Measurements from ENCODE around the gene XXYLT1. TPM values are rescaled to one million over a fixed set of nuclear protein-coding genes. Genes with fewer than 3 reads are reported as not detected.

Gene XXYLT1
- total and polyA plus RNA-seq, 2 of the 8 experiments (the other 6 are each of a cell fraction or from before 2014, with no cell fraction given), result 18.9 to 23.8 TPM

DNA sequence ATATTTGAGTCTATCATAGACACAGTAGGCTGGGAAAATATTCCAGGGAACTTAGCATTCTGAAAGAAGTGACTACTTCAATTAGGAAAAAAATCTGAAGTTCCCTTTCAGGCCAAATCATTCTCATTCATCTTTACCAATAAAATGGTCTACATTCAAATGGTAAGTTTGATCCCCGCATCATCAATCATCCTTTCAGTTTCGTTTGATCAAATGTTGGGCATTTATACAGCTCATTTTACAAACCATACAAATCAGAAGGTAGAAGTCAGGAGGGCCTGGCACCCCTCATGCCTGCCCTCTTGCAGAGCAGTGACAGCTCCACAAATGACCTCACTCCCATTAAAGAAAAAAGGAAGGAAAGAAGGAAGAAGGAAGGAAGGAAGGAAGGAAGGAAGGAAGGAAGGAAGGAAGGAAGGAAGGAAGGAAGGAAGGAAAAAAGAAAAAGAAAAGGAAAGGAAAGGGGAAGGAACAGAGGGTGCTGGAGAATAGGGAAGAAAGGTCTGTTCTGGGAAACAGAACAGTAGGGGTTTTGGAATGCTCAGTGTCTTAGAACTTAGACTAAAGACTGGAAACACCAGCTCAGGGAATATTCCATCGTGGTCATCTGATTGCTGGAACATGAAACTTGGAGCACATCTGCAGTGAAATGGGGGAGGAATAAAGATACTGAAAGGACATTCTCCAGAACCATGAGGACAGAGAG is 86.1 kb downstream of the XXYLT1 start:
- Histone ChIP-seq H3K9me3 (ENCODE audit: insufficient read depth in 2 of 2, low read depth in 1 of 2, low read length in 1 of 2) (no peaks in the 10 kb centered on the region), H3K14ac (ENCODE audit: insufficient read length) (no peak overlapping the region), H3K4ac (replicated peaks; ENCODE audit: insufficient read length, low read depth, low read length) (no peak overlapping the region), H3K4me1 (replicated peaks in 1 of 4; ENCODE audit: control insufficient read depth in 3 of 4, insufficient read depth in 4 of 4, low read length in 3 of 4) (peaks cover 5 to 17% (median 16%) of the 10 kb centered on the region in 4 experiments), H3K79me1 (ENCODE audit: low read depth, low read length) (peaks cover 10% of the 10 kb centered on the region), H2BK12ac (ENCODE audit: low read depth, low read length) (no peak overlapping the region), H4K8ac (ENCODE audit: extremely low read depth, insufficient read depth, low read length) (no peak overlapping the region), H4K91ac (replicated peaks; ENCODE audit: insufficient read length, low read length) (no peak overlapping the region), H3K18ac (ENCODE audit: extremely low read depth, low read length) (no peak overlapping the region), H3K79me2 (ENCODE audit: control insufficient read depth in 1 of 2, insufficient read depth in 2 of 2, low read length in 2 of 2) (peaks cover 0 to 66% of the 10 kb centered on the region in 2 experiments; a peak in 2 of 4 replicates), H2AK5ac (ENCODE audit: low read depth, low read length) (no peak overlapping the region), H3K9ac (replicated peaks in 1 of 4; ENCODE audit: extremely low read depth in 1 of 4, low read depth in 3 of 4, low read length in 3 of 4) (no peak overlapping the region), H4K5ac (ENCODE audit: insufficient read length, low read depth, low read length) (no peak overlapping the region), H3K23me2 (ENCODE audit: low read depth, low read length) (no peaks in the 10 kb centered on the region), H4K20me1 (replicated peaks in 1 of 2; ENCODE audit: control insufficient read depth in 1 of 2, insufficient read depth in 2 of 2, low read length in 2 of 2) (no peaks in the 10 kb centered on the region), H3K4me2 (ENCODE audit: insufficient read depth in 1 of 2, low read depth in 2 of 2, low read length in 2 of 2) (no peak overlapping the region), H2BK15ac (ENCODE audit: low read length) (no peak overlapping the region), H3K4me3 (ENCODE audit: extremely low read depth in 1 of 4, insufficient read depth in 2 of 4, low read depth in 3 of 4, low read length in 4 of 4) (no peak overlapping the region), H3K27ac (ENCODE audit: low read depth, low read length) (no peak overlapping the region), H2BK120ac (replicated peaks; ENCODE audit: low read depth, low read length) (no peak overlapping the region), H3K36me3 (ENCODE audit: control insufficient read depth in 2 of 4, insufficient read depth in 4 of 4, low read length in 3 of 4) (no peaks in the 10 kb centered on the region), H3K23ac (ENCODE audit: insufficient read length) (no peak overlapping the region), H3K56ac (replicated peaks; ENCODE audit: insufficient read length, low read depth, low read length) (no peak overlapping the region), H2BK5ac (ENCODE audit: low read depth, low read length) (no peak overlapping the region), H2BK20ac (ENCODE audit: low read length) (no peak overlapping the region), H3K27me3 (replicated peaks in 1 of 4; ENCODE audit: control insufficient read depth in 3 of 4, extremely low read depth in 1 of 4, insufficient read depth in 3 of 4, low read length in 3 of 4) (no peaks in the 10 kb centered on the region), H2AFZ (ENCODE audit: low read length) (no peak overlapping the region)
- CTCF ChIA-PET (ENCODE audit: partially characterized antibody), result interaction anchor here (0.7 to 2.6 kb wide), 8 partner anchors 11 to 686 kb away, joined by 3 to 7 read pairs (median 4); no protein-coding TSS in a partner anchor
- TF ChIP-seq POU5F1 (IDR thresholded peaks at IDR 0.05; ENCODE audit: low read depth, low read length), result no peak
- no peak for TF ChIP-seq CBX5 (IDR thresholded peaks at IDR 0.05; ENCODE audit: low read depth, low read length)
- POLR2A ChIA-PET (ENCODE audit: partially characterized antibody), result no interaction called here
- DNase-seq (ENCODE audit: low read depth in 1 of 2, low spot score in 2 of 2) (no peak), FAIRE-seq (no peak)
- WGBS, 2 experiments (ENCODE audit: extremely low coverage in 1 of 2, insufficient coverage in 1 of 2, insufficient read length in 1 of 2, insufficient replicate concordance in 2 of 2, low coverage in 1 of 2, low lambda C conversion rate in 2 of 2, missing lambda C conversion rate in 1 of 2), result 95% methylated on average over 3 of the region's 3 CpGs; no CpG with 5 or more reads in 1 of the 2 experiments
